ENCODE data around the gene LRRC38.

- TF ChIP-seq CTCF (IDR thresholded peaks at IDR 0.05) (no peak), EP300 (IDR thresholded peaks at IDR 0.05) (no peak), POLR2A (IDR thresholded peaks at IDR 0.05) (no peak)
Observed at GRCh38 chr1:13516606-13517005, 2.8 kb upstream of the LRRC38 start.

Data from ovary (tissue), 3 donors.